OCI-LY1 (cell line): ENCODE data around the gene PKMYT1.
A peak's percentile ranks its signal among the peaks of the same experiment; 100 is the strongest.

Experiments used
- H2AFZ ChIP-seq: fragments of 200-600 bp; sonication (generic), shearing (Covaris generic); 2 replicates; pipeline ENCODE4 v1.6.0; 2014; ENCODE audit warnings: antibody characterized with exemption, mild to moderate bottlenecking, low read length
- H3F3A ChIP-seq: fragments of 200-600 bp; sonication (generic), shearing (Covaris generic); 2 replicates; pipeline ENCODE4 v1.6.0; 2014; ENCODE audit warnings: mild to moderate bottlenecking, antibody characterized with exemption, low read length, moderate library complexity; ENCODE audit not compliant: insufficient read depth
- H3K27ac ChIP-seq: fragments of 200-600 bp; sonication (generic); 2 replicates; pipeline ENCODE4 v1.5.1; 2014; ENCODE audit warnings: low read length, mixed run types, mild to moderate bottlenecking, low read depth; ENCODE audit not compliant: poor library complexity, severe bottlenecking
- H3K27me3 ChIP-seq: fragments of 200-600 bp; sonication (generic); 2 replicates; pipeline ENCODE4 v1.6.0; 2014; ENCODE audit warnings: antibody characterized with exemption, mild to moderate bottlenecking, low read length, moderate library complexity; ENCODE audit not compliant: insufficient read depth
- H3K36me3 ChIP-seq: fragments of 200-600 bp; sonication (generic); 2 replicates; pipeline ENCODE4 v1.6.1; 2014; ENCODE audit warnings: mild to moderate bottlenecking, antibody characterized with exemption, low read length, moderate library complexity, mixed read lengths; ENCODE audit not compliant: insufficient read depth
- H3K4me1 ChIP-seq: fragments of 200-600 bp; sonication (generic); 2 replicates; pipeline ENCODE4 v1.5.1; 2014; ENCODE audit warnings: mild to moderate bottlenecking, low read length, moderate library complexity; ENCODE audit not compliant: insufficient read depth, severe bottlenecking
- H3K4me2 ChIP-seq: fragments of 200-600 bp; sonication (generic), shearing (Covaris generic); 2 replicates; pipeline ENCODE4 v1.6.1; 2014; ENCODE audit warnings: low read length
- H3K4me3 ChIP-seq: fragments of 200-600 bp; sonication (generic); 2 replicates; pipeline ENCODE4 v1.5.1; 2014; ENCODE audit warnings: low read length, low read depth, mild to moderate bottlenecking, mixed read lengths; ENCODE audit not compliant: poor library complexity, severe bottlenecking
- H3K79me2 ChIP-seq: fragments of 200-600 bp; shearing (Covaris generic); 2 replicates; pipeline ENCODE4 v1.6.1; 2016; ENCODE audit warnings: mixed run types, low read length, mixed read lengths; ENCODE audit not compliant: insufficient read depth
- H3K9ac ChIP-seq: fragments of 200-600 bp; sonication (generic), shearing (Covaris generic); 2 replicates; pipeline ENCODE4 v1.6.1; 2014; ENCODE audit warnings: mild to moderate bottlenecking, low read length, mixed read lengths
- H3K9me2 ChIP-seq: fragments of 200-600 bp; sonication (generic), shearing (Covaris generic); 2 replicates; pipeline ENCODE4 v1.6.1; 2014; ENCODE audit warnings: low read depth, mild to moderate bottlenecking, low read length, mixed read lengths
- H3K9me3 ChIP-seq: fragments of 200-600 bp; shearing (Covaris generic); 2 replicates; pipeline ENCODE4 v1.6.1; 2014; ENCODE audit warnings: low read length, mixed read lengths
- H4K20me1 ChIP-seq: fragments of 200-600 bp; sonication (generic), shearing (Covaris generic); 2 replicates; pipeline ENCODE4 v1.6.0; 2016; ENCODE audit warnings: mild to moderate bottlenecking, low read length; ENCODE audit not compliant: insufficient read depth
- EZH2 ChIP-seq: fragments of 200-600 bp; sonication (generic), shearing (Covaris generic); IDR thresholded peaks from 2 replicates; pipeline ENCODE4 v1.8.0; 2017; ENCODE audit warnings: borderline replicate concordance, mixed run types, mild to moderate bottlenecking, antibody characterized with exemption, low read length, moderate library complexity, mixed read lengths
- TF ChIP-seq, protein P1 (sequence below): fragments of 200-600 bp; sonication (generic), shearing (Covaris generic); IDR thresholded peaks from 2 replicates; pipeline ENCODE4 v1.5.1; 2017; ENCODE audit warnings: mild to moderate bottlenecking, antibody characterized with exemption, low read length, moderate library complexity, mixed read lengths

PKMYT1 gene

DNA sequence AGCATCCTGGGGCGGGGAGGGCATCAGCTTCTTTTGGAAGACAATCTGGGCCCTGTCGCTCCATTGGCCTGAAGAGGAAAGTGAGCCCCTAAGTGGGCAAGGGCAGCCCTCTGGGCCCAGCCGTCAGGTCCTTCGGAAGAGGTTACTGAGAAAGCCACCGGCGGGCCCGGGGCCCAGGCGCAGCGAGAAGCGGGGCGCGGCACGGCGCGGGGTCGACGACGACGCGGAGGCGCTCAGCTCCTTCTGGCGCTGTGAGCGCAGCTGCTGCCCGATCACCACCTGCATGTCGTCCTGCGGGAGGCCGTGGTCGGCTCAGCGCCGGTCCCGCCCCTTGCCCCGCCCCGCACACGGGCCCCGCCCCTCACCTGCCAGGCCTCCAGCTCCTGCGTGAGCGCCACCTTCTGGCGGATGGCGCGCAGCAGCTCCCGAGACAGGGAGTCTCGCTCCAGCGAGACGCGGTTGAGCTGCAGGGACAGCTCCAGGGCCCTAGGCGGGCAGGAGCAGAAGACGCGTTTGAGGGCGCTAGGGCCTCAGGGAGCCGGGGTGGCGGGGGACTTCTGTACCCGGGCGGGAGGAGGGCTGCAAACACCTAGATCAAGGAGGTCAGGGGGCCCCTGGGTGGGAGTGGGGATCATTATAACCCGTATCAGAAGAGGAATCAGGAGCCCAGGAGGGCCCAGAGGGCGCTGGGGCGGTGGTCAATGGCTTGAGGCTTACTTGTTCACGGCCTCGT is 47.9 kb upstream of the PKMYT1 start:
- no peaks in the 10 kb centered on the region for H3K9me2 ChIP-seq

GRCh38 chr16:3027489-3027795 is 47.2 kb upstream of the PKMYT1 start:
- TF ChIP-seq, protein P1, sequence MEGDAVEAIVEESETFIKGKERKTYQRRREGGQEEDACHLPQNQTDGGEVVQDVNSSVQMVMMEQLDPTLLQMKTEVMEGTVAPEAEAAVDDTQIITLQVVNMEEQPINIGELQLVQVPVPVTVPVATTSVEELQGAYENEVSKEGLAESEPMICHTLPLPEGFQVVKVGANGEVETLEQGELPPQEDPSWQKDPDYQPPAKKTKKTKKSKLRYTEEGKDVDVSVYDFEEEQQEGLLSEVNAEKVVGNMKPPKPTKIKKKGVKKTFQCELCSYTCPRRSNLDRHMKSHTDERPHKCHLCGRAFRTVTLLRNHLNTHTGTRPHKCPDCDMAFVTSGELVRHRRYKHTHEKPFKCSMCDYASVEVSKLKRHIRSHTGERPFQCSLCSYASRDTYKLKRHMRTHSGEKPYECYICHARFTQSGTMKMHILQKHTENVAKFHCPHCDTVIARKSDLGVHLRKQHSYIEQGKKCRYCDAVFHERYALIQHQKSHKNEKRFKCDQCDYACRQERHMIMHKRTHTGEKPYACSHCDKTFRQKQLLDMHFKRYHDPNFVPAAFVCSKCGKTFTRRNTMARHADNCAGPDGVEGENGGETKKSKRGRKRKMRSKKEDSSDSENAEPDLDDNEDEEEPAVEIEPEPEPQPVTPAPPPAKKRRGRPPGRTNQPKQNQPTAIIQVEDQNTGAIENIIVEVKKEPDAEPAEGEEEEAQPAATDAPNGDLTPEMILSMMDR: no peak
- no peak for TF ChIP-seq EZH2
- Histone ChIP-seq H3F3A (no peaks in the 10 kb centered on the region), H3K79me2 (no peaks in the 10 kb centered on the region), H3K4me3 (no peak overlapping the region), H3K9ac (no peak overlapping the region), H3K9me2 (no peaks in the 10 kb centered on the region), H3K36me3 (peaks cover 11% of the 10 kb centered on the region), H3K27ac (no peak overlapping the region), H3K4me1 (peaks cover 17% of the 10 kb centered on the region), H4K20me1 (no peaks in the 10 kb centered on the region), H3K4me2 (no peak overlapping the region), H2AFZ (no peak overlapping the region), H3K9me3 (no peaks in the 10 kb centered on the region), H3K27me3 (peaks cover 9% of the 10 kb centered on the region)

More for the DNA sequence above, 47.9 kb upstream of the PKMYT1 start:
- Histone ChIP-seq H3F3A (no peaks in the 10 kb centered on the region), H3K27ac (no peak overlapping the region), H3K4me2 (peak overlapping the region; percentile 52), H3K36me3 (peaks cover 11% of the 10 kb centered on the region), H3K4me3 (peak overlapping the region; percentile 26), H3K27me3 (peaks cover 12% of the 10 kb centered on the region), H2AFZ (no peak overlapping the region), H3K9ac (no peak overlapping the region), H3K4me1 (peaks cover 10% of the 10 kb centered on the region), H4K20me1 (no peaks in the 10 kb centered on the region), H3K79me2 (no peaks in the 10 kb centered on the region), H3K9me3 (no peaks in the 10 kb centered on the region)
- TF ChIP-seq, protein P1: peak; percentile 66
- no peak for TF ChIP-seq EZH2

DNA sequence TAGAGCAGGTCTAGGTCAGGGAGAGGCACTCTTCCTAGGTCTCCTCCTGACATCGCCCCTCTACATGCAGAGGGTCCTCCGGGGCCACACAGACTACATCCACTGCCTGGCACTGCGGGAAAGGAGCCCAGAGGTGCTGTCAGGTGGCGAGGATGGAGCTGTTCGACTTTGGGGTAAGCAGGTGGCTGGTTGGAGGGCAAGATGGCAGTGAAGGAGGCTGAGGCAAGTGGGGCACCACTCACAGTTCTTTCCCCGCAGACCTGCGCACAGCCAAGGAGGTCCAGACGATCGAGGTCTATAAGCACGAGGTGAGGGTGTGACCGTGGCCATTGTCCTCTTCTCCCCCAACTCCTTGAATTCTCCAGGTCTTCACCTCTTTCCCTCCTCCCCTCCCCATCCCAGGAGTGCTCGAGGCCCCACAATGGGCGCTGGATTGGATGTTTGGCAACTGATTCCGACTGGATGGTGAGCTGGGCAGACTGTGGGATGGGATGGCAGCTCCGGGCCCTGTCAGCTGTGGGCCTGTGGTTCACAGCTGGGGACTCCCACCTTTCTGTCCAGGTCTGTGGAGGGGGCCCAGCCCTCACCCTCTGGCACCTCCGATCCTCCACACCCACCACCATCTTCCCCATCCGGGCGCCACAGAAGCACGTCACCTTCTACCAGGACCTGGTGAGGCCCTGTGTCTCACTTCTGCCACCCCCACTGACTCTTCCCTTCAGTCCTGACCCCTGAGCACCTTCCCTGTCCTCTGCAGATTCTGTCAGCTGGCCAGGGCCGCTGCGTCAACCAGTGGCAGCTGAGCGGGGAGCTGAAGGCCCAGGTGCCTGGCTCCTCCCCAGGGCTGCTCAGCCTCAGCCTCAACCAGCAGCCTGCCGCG is 46.6 kb upstream of the PKMYT1 start:
- H3K9ac ChIP-seq: no peak overlapping the region
- H3K9me3 ChIP-seq: no peaks in the 10 kb centered on the region
- TF ChIP-seq, protein P1: no peak
- TF ChIP-seq EZH2: no peak
- no peaks in the 10 kb centered on the region for H3F3A ChIP-seq
- no peak overlapping the region for H2AFZ ChIP-seq
- H3K36me3 ChIP-seq: peaks cover 11% of the 10 kb centered on the region
- H3K4me3 ChIP-seq: no peak overlapping the region
- H3K79me2 ChIP-seq: no peaks in the 10 kb centered on the region
- H3K27me3 ChIP-seq: peaks cover 3% of the 10 kb centered on the region
- H3K9me2 ChIP-seq: no peaks in the 10 kb centered on the region
- no peak overlapping the region for H3K27ac ChIP-seq
- H3K4me2 ChIP-seq: no peak overlapping the region
- no peaks in the 10 kb centered on the region for H4K20me1 ChIP-seq
- peaks cover 23% of the 10 kb centered on the region for H3K4me1 ChIP-seq
